ENCODE measurements around the gene DAAM1. TPM values are rescaled to one million over a fixed set of nuclear protein-coding genes. Genes with fewer than 3 reads are reported as not detected.

The DAAM1 gene
- total RNA-seq, 1 experiment from 2014 or later, result 30.4 TPM

- TF ChIP-seq USF1 (CRISPR knock-in tag; IDR thresholded peaks at IDR 0.05) (no peak), TEAD4 (CRISPR knock-in tag; IDR thresholded peaks at IDR 0.05) (no peak), E2F4 (CRISPR knock-in tag; IDR thresholded peaks at IDR 0.05; ENCODE audit: borderline replicate concordance, low read depth) (no peak), HMGXB4 (CRISPR knock-in tag; IDR thresholded peaks at IDR 0.05) (no peak)
Observed at GRCh38 chr14:59240356-59240755, 51.9 kb downstream of the DAAM1 start (continued).

- H3K9me3 Mint-ChIP-seq, result peaks cover 5% of the 10 kb centered on the region; the same call in 1 of the 2 replicates
- DNase-seq (ENCODE audit: low spot score), result no peak
- TF ChIP-seq ELF4 (CRISPR knock-in tag; IDR thresholded peaks at IDR 0.05; ENCODE audit: low read depth) (no peak), IRF1 (CRISPR knock-in tag; IDR thresholded peaks at IDR 0.05) (no peak), AR (CRISPR knock-in tag; IDR thresholded peaks at IDR 0.05) (no peak), CDX4 (CRISPR knock-in tag; IDR thresholded peaks at IDR 0.05; ENCODE audit: borderline replicate concordance) (no peak), ZNF423 (CRISPR knock-in tag; IDR thresholded peaks at IDR 0.05) (no peak), CTCF (IDR thresholded peaks at IDR 0.05) (no peak), HMGA2 (CRISPR knock-in tag; IDR thresholded peaks at IDR 0.05) (no peak), ARID4B (CRISPR knock-in tag; IDR thresholded peaks at IDR 0.05; ENCODE audit: borderline replicate concordance) (no peak), ZNF138 (CRISPR knock-in tag; conservative IDR thresholded peaks at IDR 0.05) (no peak), MAX (CRISPR knock-in tag; IDR thresholded peaks at IDR 0.05) (no peak), EMX1 (CRISPR knock-in tag; IDR thresholded peaks at IDR 0.05) (no peak), FOXJ3 (CRISPR knock-in tag; IDR thresholded peaks at IDR 0.05; ENCODE audit: borderline replicate concordance) (no peak), RELA (CRISPR knock-in tag; IDR thresholded peaks at IDR 0.05; ENCODE audit: borderline replicate concordance) (no peak), JAZF1 (CRISPR knock-in tag; IDR thresholded peaks at IDR 0.05) (no peak)
- POLR2A ChIA-PET, result interaction anchor here (0.6 kb wide), 1 partner anchor 54 kb away, joined by 3 read pairs; no protein-coding TSS in a partner anchor
- CTCF ChIA-PET, result no interaction called here
- H3K4me1 Mint-ChIP-seq, result peaks cover 32% of the 10 kb centered on the region
- H3K27me3 Mint-ChIP-seq (ENCODE audit: low read depth), result no peaks in the 10 kb centered on the region
- no peaks in the 10 kb centered on the region for H3K36me3 Mint-ChIP-seq
- ATAC-seq, result no peak
- H3K27ac Mint-ChIP-seq, result no peak overlapping the region
- H3K4me3 Mint-ChIP-seq, result no peak overlapping the region
Observed at GRCh38 chr14:59241121-59241520, 52.7 kb downstream of the DAAM1 start.
